GM19035 (cell line): ENCODE results near the gene OS9.
"Not testable (repeated sequence)": the region's sequence is repeated elsewhere in the genome, so short reads cannot be mapped to it uniquely, and the experiment has no call there.

Source experiments
- ATAC-seq: cut with Tn5 transposase; IDR thresholded peaks from one replicate; pipeline ENCODE4 v1.9.1; 2021; ENCODE audit not compliant: unreplicated experiment

The OS9 gene

GRCh38 chr12:57721846-57722608, 28.1 kb downstream of the OS9 start:
- not testable (repeated sequence) for ATAC-seq

- no peak for ATAC-seq
Observed at GRCh38 chr12:57722716-57723629, 29.0 kb downstream of the OS9 start.

GRCh38 chr12:57723630-57723962, 29.7 kb downstream of the OS9 start:
- no peak for ATAC-seq

GRCh38 chr12:57724003-57724935, 30.3 kb downstream of the OS9 start:
- no peak for ATAC-seq

GRCh38 chr12:57724936-57725740, 31.2 kb downstream of the OS9 start:
- ATAC-seq = no peak

GRCh38 chr12:57725851-57726150, 31.9 kb downstream of the OS9 start:
- ATAC-seq = no peak

- ATAC-seq = no peak
Observed at GRCh38 chr12:57726151-57726883, 32.4 kb downstream of the OS9 start.

- no peak for ATAC-seq
Observed at GRCh38 chr12:57726884-57727757, 33.2 kb downstream of the OS9 start.

- no peak for ATAC-seq
Observed at GRCh38 chr12:57727758-57728395, 33.9 kb downstream of the OS9 start.

- ATAC-seq = no peak
Observed at GRCh38 chr12:57729321-57729844, 35.5 kb downstream of the OS9 start.

GRCh38 chr12:57730336-57731067, 36.6 kb downstream of the OS9 start:
- no peak for ATAC-seq

GRCh38 chr12:57731411-57732080, 37.6 kb downstream of the OS9 start:
- no peak for ATAC-seq

GRCh38 chr12:57732270-57732669, 38.3 kb downstream of the OS9 start:
- no peak for ATAC-seq

GRCh38 chr12:57732726-57733593, 39.0 kb downstream of the OS9 start:
- no peak for ATAC-seq

GRCh38 chr12:57733928-57734327, 40.0 kb downstream of the OS9 start:
- no peak for ATAC-seq

- no peak for ATAC-seq
Observed at GRCh38 chr12:57734591-57734990, 40.7 kb downstream of the OS9 start.
